GM11168 (cell line): ENCODE data around the gene RNF144B.
"Not testable (repeated sequence)": the region's sequence is repeated elsewhere in the genome, so short reads cannot be mapped to it uniquely, and the experiment has no call there.

Experiments used
- in situ Hi-C: fragments of 300-500 bp; cut with MboI; formaldehyde crosslinking; loops from one replicate; pipeline ENCODE4 v1.12.0; 2022; ENCODE audit warnings: low sequenced_read_pairs; ENCODE audit not compliant: unreplicated experiment

RNF144B gene

GRCh38 chr6:18432619-18433018 lies 45.5 kb downstream of the RNF144B start:
- in situ Hi-C loops: no loop called here

DNA sequence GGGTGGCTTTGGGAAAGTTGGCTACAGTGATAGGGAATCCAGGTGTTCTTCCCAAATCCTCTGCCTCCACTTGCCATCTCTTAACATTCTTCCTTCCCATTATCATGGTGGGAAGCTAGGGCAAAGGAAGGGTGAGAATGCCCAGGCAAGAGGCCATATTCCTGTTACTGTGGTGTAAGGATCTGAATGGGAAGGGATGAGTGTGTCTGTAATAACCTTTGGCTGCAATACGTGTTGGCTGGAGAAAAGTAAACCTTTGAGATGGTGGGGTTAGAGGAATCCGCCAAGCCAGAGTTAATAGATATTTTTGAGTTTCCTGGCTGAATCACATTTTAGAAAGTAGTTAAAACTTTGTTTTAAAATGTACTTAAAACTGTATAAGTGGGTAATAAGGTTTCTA lies 45.9 kb downstream of the RNF144B start:
- in situ Hi-C loops: no loop called here

GRCh38 chr6:18436341-18436740 lies 49.2 kb downstream of the RNF144B start:
- in situ Hi-C loops: no loop called here

- in situ Hi-C loops: no loop called here
These were observed 52.4 kb downstream of the RNF144B start for GRCh38 chr6:18439581-18439980.

- in situ Hi-C loops: no loop called here
These were observed 54.3 kb downstream of the RNF144B start for GRCh38 chr6:18441251-18441979.

GRCh38 chr6:18444111-18444510 lies 57.0 kb downstream of the RNF144B start:
- in situ Hi-C loops: no loop called here

- in situ Hi-C loops: no loop called here
These were observed 58.1 kb downstream of the RNF144B start for GRCh38 chr6:18445228-18445627.

- in situ Hi-C loops: no loop called here
These were observed 59.6 kb downstream of the RNF144B start for GRCh38 chr6:18446771-18447170.

DNA sequence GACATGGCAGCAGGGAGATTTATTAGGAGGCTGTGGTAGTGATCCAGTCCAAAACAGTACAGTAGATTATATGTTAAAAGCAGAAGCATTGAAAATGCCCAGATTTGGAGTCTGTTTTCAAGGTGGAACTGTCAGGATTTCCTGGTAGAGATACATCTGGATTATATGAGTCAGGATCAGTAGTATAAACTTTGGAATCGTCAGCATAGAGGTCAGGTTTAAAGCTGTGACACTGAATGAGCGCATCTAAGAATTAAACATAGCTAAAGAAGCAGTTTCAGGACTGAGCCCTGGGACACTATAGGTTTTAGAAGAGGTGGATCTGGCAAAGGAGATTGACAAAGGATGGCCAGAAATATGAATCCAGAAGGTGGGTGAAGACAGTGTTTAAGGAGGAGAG lies 60.4 kb downstream of the RNF144B start:
- in situ Hi-C loops: no loop called here

GRCh38 chr6:18451756-18452155 lies 64.6 kb downstream of the RNF144B start:
- in situ Hi-C loops: no loop called here

- in situ Hi-C loops: no loop called here
These were observed 67.3 kb downstream of the RNF144B start for GRCh38 chr6:18454446-18454845.

DNA sequence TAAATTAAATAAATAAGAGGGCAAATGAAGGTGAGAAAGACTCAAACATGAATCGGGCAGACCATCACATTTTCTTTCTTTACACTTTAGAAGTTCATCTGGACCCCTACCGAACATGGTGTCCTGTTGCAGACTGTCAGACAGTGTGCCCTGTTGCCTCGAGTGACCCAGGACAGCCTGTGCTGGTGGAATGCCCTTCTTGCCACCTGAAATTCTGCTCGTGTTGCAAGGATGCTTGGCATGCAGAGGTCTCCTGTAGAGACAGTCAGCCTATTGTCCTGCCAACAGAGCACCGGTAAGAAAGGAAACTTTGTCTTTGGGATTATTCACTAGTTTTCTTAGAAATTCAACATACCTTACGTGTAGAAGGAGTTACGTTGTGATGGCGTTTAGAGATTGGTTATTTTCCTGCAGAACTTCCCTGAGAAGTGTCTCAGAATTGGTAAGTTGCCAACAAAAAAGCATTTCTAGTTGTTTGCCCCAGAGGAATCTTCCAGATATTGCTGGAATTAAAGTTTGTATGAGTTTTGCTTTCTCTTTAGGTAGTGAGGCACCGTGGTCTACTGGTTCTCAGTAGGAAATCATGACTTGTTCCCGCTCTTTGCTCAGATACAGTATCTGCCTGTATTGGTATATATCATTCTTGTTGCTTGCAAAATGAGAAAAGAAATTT lies 70.1 kb downstream of the RNF144B start:
- in situ Hi-C loops: no loop called here

DNA sequence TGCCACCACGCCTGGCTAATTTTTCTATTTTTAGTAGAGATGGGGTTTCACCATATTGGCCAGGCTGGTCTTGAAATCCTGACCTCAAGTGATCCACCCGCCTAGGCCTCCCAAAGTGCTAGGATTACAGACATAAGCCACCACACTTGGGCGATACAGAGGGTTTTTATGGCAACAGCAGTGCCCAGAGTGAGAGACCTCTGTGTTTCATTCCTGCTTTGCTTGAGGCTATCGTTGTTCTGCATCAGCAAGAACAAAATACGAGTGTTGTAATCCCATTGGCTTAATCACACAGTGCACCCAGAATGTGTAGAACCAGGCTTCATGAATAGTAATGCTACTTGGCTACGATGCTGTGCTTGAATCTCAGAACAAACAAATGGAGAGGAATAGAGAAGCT lies 70.9 kb downstream of the RNF144B start:
- in situ Hi-C loops: not testable (repeated sequence)

- in situ Hi-C loops: no loop called here
These were observed 76.3 kb downstream of the RNF144B start for GRCh38 chr6:18463429-18463828.

DNA sequence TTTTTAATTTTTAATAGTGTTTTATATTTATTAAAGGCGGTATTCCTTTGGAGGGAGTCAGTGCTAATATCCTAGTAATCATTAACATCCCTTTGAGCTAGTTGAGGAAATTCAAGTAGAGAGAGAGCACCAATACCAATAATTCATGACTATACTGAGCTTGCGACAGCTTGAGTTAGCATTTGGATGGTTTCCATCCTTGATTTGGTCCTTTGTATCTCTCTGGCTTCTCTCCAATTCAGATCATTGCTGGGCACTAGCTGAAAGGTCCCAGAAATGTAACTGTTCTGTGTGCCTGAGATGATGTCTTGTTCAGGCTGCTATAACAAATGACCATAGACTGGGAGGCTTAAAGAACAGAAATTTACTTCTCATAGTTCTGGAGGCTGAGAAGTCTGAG lies 77.0 kb downstream of the RNF144B start:
- in situ Hi-C loops: no loop called here

DNA sequence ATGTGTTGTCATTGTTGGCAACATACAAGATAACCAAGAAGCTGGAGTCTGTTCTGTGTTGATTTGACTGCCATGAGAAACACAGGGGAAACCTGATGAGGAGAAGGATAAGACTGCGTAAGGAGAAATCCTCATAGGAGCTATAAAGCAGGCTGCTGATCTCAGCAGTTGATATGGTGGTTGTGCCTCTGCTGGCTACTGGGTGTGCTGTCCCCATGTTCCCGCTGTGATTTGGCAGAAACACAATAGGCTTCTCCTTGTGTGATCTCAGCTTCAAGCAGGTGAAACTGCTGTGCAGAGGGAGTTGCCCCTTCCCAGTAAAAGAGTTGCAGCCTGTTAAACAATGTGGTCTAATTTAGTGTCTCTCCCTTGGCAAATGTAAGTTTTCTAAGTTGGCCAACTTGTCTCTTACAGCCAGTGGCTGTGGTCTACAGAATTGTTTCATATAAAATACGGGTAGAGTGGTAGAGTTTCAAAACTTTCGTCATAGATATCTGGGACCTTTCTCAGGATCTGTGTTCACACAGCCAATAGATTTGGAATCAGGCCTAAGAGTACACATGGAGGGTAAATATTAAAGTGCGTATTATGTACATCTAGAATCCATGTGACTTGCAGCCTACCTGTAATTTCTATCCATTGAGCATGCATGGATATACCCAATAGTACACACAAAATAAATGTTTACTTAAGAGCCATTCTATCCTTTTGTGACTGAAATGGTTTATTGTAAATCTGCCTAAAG lies 78.4 kb downstream of the RNF144B start:
- in situ Hi-C loops: no loop called here

DNA sequence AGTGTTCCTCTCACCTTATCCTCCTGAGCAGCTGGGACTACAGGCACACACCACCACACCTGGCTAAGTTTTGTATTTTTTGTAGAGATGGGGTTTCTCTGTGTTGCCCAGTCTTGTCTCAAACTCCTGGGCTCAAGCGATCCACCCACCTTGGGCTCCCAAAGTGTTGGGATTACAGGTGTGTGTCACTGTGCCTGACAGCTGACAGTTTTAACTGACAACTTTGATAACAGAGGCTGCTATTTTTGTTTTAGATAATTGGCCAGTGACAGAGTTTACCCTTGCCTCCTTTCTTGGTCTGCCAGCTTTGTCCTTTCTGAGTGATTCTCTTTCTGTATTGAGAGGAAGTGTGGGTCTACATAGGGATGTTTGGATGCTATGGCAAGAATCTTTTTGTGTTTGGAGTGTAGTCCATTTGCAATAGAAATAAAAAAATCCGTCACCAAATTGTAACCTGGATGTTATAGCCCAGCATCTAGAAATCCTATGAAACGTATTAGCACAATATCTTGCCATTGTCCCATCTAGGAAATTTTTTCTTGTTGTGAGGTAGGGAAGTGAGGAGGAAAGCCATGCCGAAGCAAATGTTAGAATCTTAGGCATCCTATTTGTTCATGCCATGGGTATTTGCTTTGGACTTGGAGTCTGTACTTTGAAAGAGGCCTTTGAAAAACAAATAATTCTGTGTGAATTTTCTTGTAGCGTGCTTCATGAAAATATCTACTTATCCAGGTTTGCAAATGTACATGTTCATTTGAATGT lies 80.8 kb downstream of the RNF144B start:
- in situ Hi-C loops: no loop called here

GRCh38 chr6:18468503-18468843 lies 81.3 kb downstream of the RNF144B start:
- in situ Hi-C loops: no loop called here

GRCh38 chr6:18469536-18469935 lies 82.4 kb downstream of the RNF144B start:
- in situ Hi-C loops: no loop called here

DNA sequence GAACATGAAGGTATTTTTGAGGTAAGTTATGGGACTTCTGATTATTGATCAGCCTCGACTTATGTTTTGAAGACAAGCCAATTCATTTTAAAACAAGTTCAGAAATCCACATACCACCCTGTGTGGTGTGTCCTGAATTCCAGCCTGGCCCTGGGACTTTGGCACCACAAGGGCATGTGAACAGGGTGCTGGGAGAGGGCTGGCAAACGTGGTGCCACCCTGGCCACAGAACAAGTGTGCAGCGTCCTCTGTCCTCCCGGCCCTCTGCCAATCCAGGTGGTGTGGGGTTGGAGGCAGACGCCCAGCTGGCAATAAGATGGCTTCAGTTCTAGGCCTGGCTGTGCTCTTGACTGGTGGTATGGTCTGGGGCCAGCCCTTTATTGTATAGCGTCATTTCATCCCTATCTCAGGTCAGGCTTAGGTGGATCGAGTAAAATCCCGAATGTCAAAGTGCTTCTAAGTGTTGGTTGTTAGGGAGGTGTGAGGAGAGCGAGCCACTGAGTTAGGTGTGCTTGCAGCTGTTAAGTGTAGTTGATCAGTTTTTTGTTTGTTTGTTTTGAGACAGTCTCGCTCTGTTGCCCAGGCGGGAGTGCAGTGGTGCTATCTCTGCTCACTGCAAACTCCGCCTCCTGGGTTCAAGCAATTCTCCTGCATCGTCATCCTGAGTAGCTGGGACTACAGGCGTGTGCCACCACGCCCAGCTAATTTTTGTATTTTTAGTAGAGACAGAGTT lies 84.2 kb downstream of the RNF144B start:
- in situ Hi-C loops: no loop called here
